HCT116 (cell line): Measurements from ENCODE around the gene ANTXR2. TPM values are rescaled to one million over a fixed set of nuclear protein-coding genes. Genes with fewer than 3 reads are reported as not detected.

Source experiments
- ATAC-seq: fragments of 200-7000 bp; cut with Tn5 transposase; 2 replicates; pipeline ENCODE4 v1.9.1; 2020; ENCODE audit warnings: mild to moderate bottlenecking, moderate library complexity
- BruUV-seq: library from RNA; stranded (reverse); fragments of 400-500 nt; replicated peaks from 2 replicates; lab custom pipeline; 2021; lab: Mats Ljungman, UMichigan
- CTCF ChIA-PET: fragments of 300-600 bp; sonication (Branson Sonifier 250); formaldehyde crosslinking; loops from one replicate; lab custom pipeline; 2021; ENCODE audit warnings: antibody characterized with exemption; lab: Charles Lee
- POLR2A ChIA-PET: fragments of 300-600, 350-600 bp; sonication (Branson Sonifier 250); formaldehyde crosslinking; loops from one replicate; lab custom pipeline; 2021; ENCODE audit warnings: antibody characterized with exemption; lab: Charles Lee
- RAD21 ChIA-PET, 2 experiments: fragments of 300-600 bp; sonication (Branson Sonifier 250); formaldehyde crosslinking; loops; one replicate each; lab custom pipeline; 2023; ENCODE audit warnings: low total read pairs in 2 of 2; ENCODE audit not compliant: uncharacterized antibody in 2 of 2, unreplicated experiment in 2 of 2, low non-redundant PET in 1 of 2; lab: Charles Lee
- DNase-seq: peaks from one replicate; pipeline ENCODE4 v3.0.0-alpha.2; 2010; ENCODE audit warnings: low read depth, low spot score
- H2AFZ ChIP-seq: fragments of 200-600 bp; shearing (Covaris generic), sonication (generic); 2 replicates; pipeline ENCODE4 v1.6.1; 2017; ENCODE audit warnings: low read depth, mixed run types, mixed read lengths, antibody characterized with exemption, low read length; ENCODE audit not compliant: poor library complexity, severe bottlenecking
- H3K27ac ChIP-seq: 2 replicates; pipeline ENCODE4 v1.5.1; 2012; ENCODE audit warnings: low read depth, low read length
- H3K27me3 ChIP-seq: fragments of 200-600 bp; sonication (generic); 2 replicates; pipeline ENCODE4 v1.6.1; 2016; ENCODE audit warnings: mixed run types, low read length, mixed read lengths; ENCODE audit not compliant: insufficient read depth
- H3K36me3 ChIP-seq, 2 experiments: fragments of 200-500 bp in 1 of 2; fragments of 200-600 bp in 1 of 2; sonication (Bioruptor generic) in 1 of 2; sonication (generic) in 1 of 2; 2 replicates each; pipeline versions ENCODE4 v1.5.1 to v1.6.1; 2014 to 2016; ENCODE audit warnings: low read length in 2 of 2, inconsistent platforms in 1 of 2, mixed read lengths in 1 of 2, mixed run types in 1 of 2; ENCODE audit not compliant: insufficient read depth in 2 of 2, control insufficient read depth in 1 of 2
- H3K4me1 ChIP-seq, 2 experiments: fragments of 200-600 bp in 1 of 2; sonication (generic) in 1 of 2; 2 replicates each; pipeline versions ENCODE4 v1.5.1 to v1.6.1; 2012 to 2017; ENCODE audit warnings: low read length in 2 of 2, inconsistent platforms in 1 of 2, mild to moderate bottlenecking in 1 of 2, mixed read lengths in 1 of 2, mixed run types in 1 of 2, moderate library complexity in 1 of 2; ENCODE audit not compliant: insufficient read depth in 2 of 2, control insufficient read depth in 1 of 2
- H3K4me2 ChIP-seq: fragments of 200-600 bp; sonication (generic); 2 replicates; pipeline ENCODE4 v1.6.1; 2017; ENCODE audit warnings: mixed run types, low read length, mixed read lengths
- H3K4me3 ChIP-seq, 2 experiments: fragments of 200-600 bp in 1 of 2; sonication (generic) in 1 of 2; replicated peaks in 1 of 2; 2 replicates each; pipeline ENCODE4 v1.5.1; 2011 to 2016; ENCODE audit warnings: low read length in 2 of 2, control low read depth in 1 of 2, low read depth in 1 of 2, mild to moderate bottlenecking in 1 of 2, mixed read lengths in 1 of 2, mixed run types in 1 of 2
- H3K79me2 ChIP-seq: fragments of 200-600 bp; sonication (generic); 2 replicates; pipeline ENCODE4 v1.6.1; 2017; ENCODE audit warnings: mild to moderate bottlenecking, mixed run types, low read length, moderate library complexity, mixed read lengths; ENCODE audit not compliant: insufficient read depth
- H3K9ac ChIP-seq: fragments of 200-600 bp; sonication (generic); 2 replicates; pipeline ENCODE4 v1.6.1; 2016; ENCODE audit warnings: low read length, mixed read lengths
- H3K9me2 ChIP-seq: fragments of 200-600 bp; sonication (generic), shearing (Covaris generic); 2 replicates; pipeline ENCODE4 v1.6.1; 2017; ENCODE audit warnings: mixed run types, mild to moderate bottlenecking, moderate library complexity; ENCODE audit not compliant: insufficient read depth
- H3K9me3 ChIP-seq, 2 experiments: fragments of 200-500 bp in 1 of 2; fragments of 200-600 bp in 1 of 2; sonication (Bioruptor generic) in 1 of 2; sonication (generic) in 1 of 2; 2 replicates each; pipeline ENCODE4 v1.6.1; 2014 to 2017; ENCODE audit warnings: low read length in 2 of 2, mixed read lengths in 2 of 2, inconsistent platforms in 1 of 2, low read depth in 1 of 2, mild to moderate bottlenecking in 1 of 2, mixed run types in 1 of 2, moderate library complexity in 1 of 2; ENCODE audit not compliant: control insufficient read depth in 1 of 2, insufficient read depth in 1 of 2
- H4K20me1 ChIP-seq: fragments of 200-600 bp; sonication (generic), shearing (Covaris generic); 2 replicates; pipeline ENCODE4 v1.6.1; 2017; ENCODE audit warnings: mixed run types, mild to moderate bottlenecking, moderate library complexity; ENCODE audit not compliant: insufficient read depth
- CBX3 ChIP-seq: IDR thresholded peaks from 2 replicates; pipeline ENCODE4 v1.6.1; 2012; ENCODE audit warnings: low read depth
- CTCF ChIP-seq, 3 experiments: fragments of 200-600 bp in 1 of 3; sonication (generic) in 1 of 3; IDR thresholded peaks in 2 of 3; conservative IDR thresholded peaks in 1 of 3; 2 replicates each; pipeline ENCODE4 v1.5.1; 2012 to 2017; ENCODE audit warnings: low read depth in 2 of 3, low read length in 2 of 3, antibody characterized with exemption in 1 of 3, borderline replicate concordance in 1 of 3, control low read depth in 1 of 3, mild to moderate bottlenecking in 1 of 3, mixed read lengths in 1 of 3, mixed run types in 1 of 3, moderate library complexity in 1 of 3; ENCODE audit not compliant: insufficient read depth in 1 of 3
- ELF1 ChIP-seq: IDR thresholded peaks from 2 replicates; pipeline ENCODE4 v1.6.1; 2012; ENCODE audit warnings: low read depth, borderline replicate concordance
- EZH2 ChIP-seq: fragments of 200-600 bp; sonication (generic); IDR thresholded peaks from 2 replicates; pipeline ENCODE4 v1.6.1; 2017; ENCODE audit warnings: antibody characterized with exemption, mixed run types
- EZH2phosphoT487 ChIP-seq: fragments of 200-600 bp; IDR thresholded peaks from 2 replicates; pipeline ENCODE4 v1.6.1; 2018; ENCODE audit warnings: antibody characterized with exemption, borderline replicate concordance
- FOSL1 ChIP-seq: IDR thresholded peaks from 2 replicates; pipeline ENCODE4 v1.6.1; 2012; ENCODE audit warnings: low read depth
- JUND ChIP-seq: IDR thresholded peaks from 2 replicates; pipeline ENCODE4 v1.6.1; 2012
- MAX ChIP-seq: IDR thresholded peaks from 2 replicates; pipeline ENCODE4 v1.6.1; 2012
- POLR2A ChIP-seq: IDR thresholded peaks from 2 replicates; pipeline ENCODE4 v1.7.0; 2011; ENCODE audit warnings: borderline replicate concordance; ENCODE audit not compliant: insufficient read depth, insufficient read length; ENCODE audit errors: extremely low read depth
- POLR2AphosphoS5 ChIP-seq: IDR thresholded peaks from 2 replicates; pipeline ENCODE4 v1.6.1; 2011; ENCODE audit warnings: mild to moderate bottlenecking, low read depth, low read length, moderate library complexity
- RAD21 ChIP-seq: IDR thresholded peaks from 2 replicates; pipeline ENCODE4 v1.6.1; 2012; ENCODE audit warnings: low read depth, mild to moderate bottlenecking
- SRF ChIP-seq: IDR thresholded peaks from 2 replicates; pipeline ENCODE4 v1.6.1; 2012; ENCODE audit warnings: low read depth
- ZFX ChIP-seq: fragments of 450-650 bp; IDR thresholded peaks from 2 replicates; pipeline ENCODE4 v1.6.1; 2017
- intact Hi-C: fragments of 100-400 bp; cut with micrococcal nuclease; formaldehyde crosslinking; loops from 2 replicates; pipeline ENCODE4 v1.10.0; 2022
- total RNA-seq: library from RNA; stranded (reverse); gene quantifications from one replicate; pipeline ENCODE4 v1.2.1, GENCODE V29; 2021; ENCODE audit not compliant: unreplicated experiment
- TF ChIP-seq, protein P1 (sequence below): IDR thresholded peaks from 2 replicates; pipeline ENCODE4 v1.6.1; 2012
- TF ChIP-seq, protein P2 (sequence below): IDR thresholded peaks from 2 replicates; pipeline ENCODE4 v1.6.1; 2011; ENCODE audit warnings: mild to moderate bottlenecking, low read length, moderate library complexity; ENCODE audit not compliant: insufficient replicate concordance; ENCODE audit errors: extremely low read depth

ANTXR2 gene
- total RNA-seq, 1 experiment from 2014 or later: 6.3 TPM

DNA sequence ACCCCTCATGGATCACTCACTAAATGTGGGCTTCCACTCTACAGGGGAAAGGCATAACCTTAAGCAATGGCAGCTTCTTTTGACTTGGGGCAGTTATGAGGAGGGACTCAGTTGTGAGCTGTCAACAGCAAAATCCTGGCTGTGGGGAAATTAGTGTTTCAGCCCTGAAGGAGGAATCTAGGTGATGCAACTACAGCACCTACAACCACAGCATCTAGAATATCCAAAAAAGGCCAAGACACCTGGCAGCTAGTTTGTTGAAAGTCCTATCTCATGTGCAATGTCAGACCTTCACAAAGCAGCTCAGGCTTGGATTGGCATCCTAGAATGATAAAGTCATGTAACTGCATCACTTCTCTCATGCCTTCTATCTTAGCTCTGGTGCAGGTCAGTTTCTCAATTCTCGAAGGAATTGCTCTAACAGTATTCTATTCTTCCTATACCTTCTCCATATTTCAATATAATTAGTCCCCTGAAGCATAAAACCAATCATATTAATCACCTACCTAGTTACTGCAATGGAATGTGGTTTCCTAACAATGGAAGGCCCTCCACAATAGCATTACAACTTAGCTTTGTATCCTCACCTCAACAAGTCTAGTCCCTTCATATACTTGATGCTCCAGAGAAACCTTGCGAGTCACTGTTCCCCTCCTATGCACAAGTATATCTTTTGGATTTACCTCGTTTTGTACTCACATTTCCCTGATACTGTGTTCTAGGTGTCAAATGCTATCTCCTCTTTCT, 5.5 kb upstream of the ANTXR2 start:
- H3K79me2 ChIP-seq: no peaks in the 10 kb centered on the region
- H3K4me3 ChIP-seq: no peak overlapping the region
- DNase-seq (no peak), ATAC-seq (no peak)
- H3K9ac ChIP-seq: no peak overlapping the region
- no peaks in the 10 kb centered on the region for H3K9me2 ChIP-seq
- ChIA-PET RAD21 (no interaction called here), CTCF (no interaction called here), POLR2A (no interaction called here)
- H3K36me3 ChIP-seq: no peaks in the 10 kb centered on the region
- no peaks in the 10 kb centered on the region for H3K27me3 ChIP-seq
- no TSS peak for BruUV-seq
- peaks cover 0 to 5% of the 10 kb centered on the region in 2 experiments for H3K4me1 ChIP-seq
- H3K4me2 ChIP-seq: no peak overlapping the region
- no peaks in the 10 kb centered on the region for H3K9me3 ChIP-seq
- H4K20me1 ChIP-seq: no peaks in the 10 kb centered on the region
- no peak for TF ChIP-seq ZFX
- no peak for TF ChIP-seq RAD21
- no peak for TF ChIP-seq CTCF (IDR thresholded peaks at IDR 0.05 in 2 of 3, conservative IDR thresholded peaks at IDR 0.05 in 1 of 3; ENCODE audit: borderline replicate concordance in 1 of 3, insufficient read depth in 1 of 3, low read depth in 2 of 3, low read length in 2 of 3)
- no peak for TF ChIP-seq JUND
- TF ChIP-seq, protein P1, sequence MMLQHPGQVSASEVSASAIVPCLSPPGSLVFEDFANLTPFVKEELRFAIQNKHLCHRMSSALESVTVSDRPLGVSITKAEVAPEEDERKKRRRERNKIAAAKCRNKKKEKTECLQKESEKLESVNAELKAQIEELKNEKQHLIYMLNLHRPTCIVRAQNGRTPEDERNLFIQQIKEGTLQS: no peak
- TF ChIP-seq, protein P2, sequence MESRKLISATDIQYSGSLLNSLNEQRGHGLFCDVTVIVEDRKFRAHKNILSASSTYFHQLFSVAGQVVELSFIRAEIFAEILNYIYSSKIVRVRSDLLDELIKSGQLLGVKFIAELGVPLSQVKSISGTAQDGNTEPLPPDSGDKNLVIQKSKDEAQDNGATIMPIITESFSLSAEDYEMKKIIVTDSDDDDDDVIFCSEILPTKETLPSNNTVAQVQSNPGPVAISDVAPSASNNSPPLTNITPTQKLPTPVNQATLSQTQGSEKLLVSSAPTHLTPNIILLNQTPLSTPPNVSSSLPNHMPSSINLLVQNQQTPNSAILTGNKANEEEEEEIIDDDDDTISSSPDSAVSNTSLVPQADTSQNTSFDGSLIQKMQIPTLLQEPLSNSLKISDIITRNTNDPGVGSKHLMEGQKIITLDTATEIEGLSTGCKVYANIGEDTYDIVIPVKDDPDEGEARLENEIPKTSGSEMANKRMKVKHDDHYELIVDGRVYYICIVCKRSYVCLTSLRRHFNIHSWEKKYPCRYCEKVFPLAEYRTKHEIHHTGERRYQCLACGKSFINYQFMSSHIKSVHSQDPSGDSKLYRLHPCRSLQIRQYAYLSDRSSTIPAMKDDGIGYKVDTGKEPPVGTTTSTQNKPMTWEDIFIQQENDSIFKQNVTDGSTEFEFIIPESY: no peak
- no peak for TF ChIP-seq SRF
- no peak for TF ChIP-seq MAX
- TF ChIP-seq POLR2A: no peak
- TF ChIP-seq FOSL1: no peak
- no peak for TF ChIP-seq EZH2phosphoT487
- TF ChIP-seq EZH2: no peak
- no peak for TF ChIP-seq CBX3
- no peak for TF ChIP-seq ELF1
- no peak for TF ChIP-seq POLR2AphosphoS5
- H2AFZ ChIP-seq: no peak overlapping the region
- no peak overlapping the region for H3K27ac ChIP-seq
- intact Hi-C loops: no loop called here
